Gastrocnemius medialis (tissue), 4 donors: ENCODE results near the gene GAS7. TPM values are rescaled to one million over a fixed set of nuclear protein-coding genes. Genes with fewer than 3 reads are reported as not detected.
A peak's percentile ranks its signal among the peaks of the same experiment; 100 is the strongest.

ENCODE experiments used
- ATAC-seq, 2 donors: fragments of 150-250 bp; one replicate each; pipeline ENCODE4 v1.9.1; 2016
- DNase-seq, 2 donors: peaks; one replicate each; pipeline ENCODE4 v3.0.0-alpha.2; 2019
- H3K27ac ChIP-seq, 4 donors: fragments of 200-600 bp; sonication (generic); 1 replicate in 1 of 4; 2 replicates in 3 of 4; pipeline ENCODE4 v1.5.1; 2016 to 2018; ENCODE audit warnings: mild to moderate bottlenecking in 2 of 4, moderate library complexity in 1 of 4
- H3K27me3 ChIP-seq, 3 donors: fragments of 200-600 bp; sonication (generic) in 2 of 3; 1 replicate in 1 of 3; 2 replicates in 2 of 3; pipeline versions ENCODE4 v1.5.1 to v1.6.0; 2016 to 2019; ENCODE audit warnings: mild to moderate bottlenecking in 1 of 3, moderate library complexity in 1 of 3
- H3K36me3 ChIP-seq, 2 donors: fragments of 200-600 bp; sonication (generic) in 1 of 2; one replicate each; pipeline ENCODE4 v1.5.1; 2017 to 2018
- H3K4me1 ChIP-seq, 2 donors: fragments of 200-600 bp; sonication (generic) in 1 of 2; one replicate each; pipeline ENCODE4 v1.5.1; 2016 to 2017; ENCODE audit warnings: mild to moderate bottlenecking in 2 of 2
- H3K4me3 ChIP-seq, 4 donors: fragments of 200-600 bp; sonication (generic) in 3 of 4; 1 replicate in 1 of 4; 2 replicates in 3 of 4; pipeline ENCODE4 v1.5.1; 2016 to 2019; ENCODE audit warnings: mild to moderate bottlenecking in 2 of 4
- H3K9me3 ChIP-seq, 3 donors: fragments of 200-600 bp; sonication (generic) in 2 of 3; 1 replicate in 1 of 3; 2 replicates in 2 of 3; pipeline ENCODE4 v1.5.1; 2016 to 2019
- POLR2A ChIP-seq, 2 donors: fragments of 450-650 bp; IDR thresholded peaks; one replicate each; pipeline ENCODE4 v1.6.1; 2017; ENCODE audit warnings: antibody characterized with exemption in 2 of 2, mild to moderate bottlenecking in 2 of 2, moderate library complexity in 2 of 2
- in situ Hi-C, 4 donors: fragments of 200-750 bp; cut with MboI; loops; one replicate each; pipeline versions ENCODE4 v1.15.0 to v1.8.0; 2017; ENCODE audit warnings: low sequenced_read_pairs in 4 of 4
- intact Hi-C: fragments of 100-400 bp; cut with DNase I; formaldehyde crosslinking; loops from one replicate; pipeline ENCODE4 v1.15.1; 2023; ENCODE audit warnings: low total_unique reads
- total RNA-seq, 4 donors: library from RNA; depleted of rRNA; stranded (reverse); fragments of >200 nt; gene quantifications; one replicate each; pipeline versions ENCODE4 v1.1.0 to v1.2.3, GENCODE V29; 2016
- TF ChIP-seq, protein P1 (sequence below), 5 experiments: fragments of 450-650 bp in 3 of 5; fragments of 200-600 bp in 2 of 5; sonication (generic) in 2 of 5; IDR thresholded peaks in 4 of 5; conservative IDR thresholded peaks in 1 of 5; 1 replicate in 4 of 5; 2 replicates in 1 of 5; pipeline ENCODE4 v1.5.1; 2016 to 2019; ENCODE audit warnings: antibody characterized with exemption in 5 of 5, mild to moderate bottlenecking in 3 of 5, moderate library complexity in 3 of 5

The GAS7 gene
- total RNA-seq, 4 donors from 2014 or later = 5.8 to 7.1 (median 6.1) TPM

DNA sequence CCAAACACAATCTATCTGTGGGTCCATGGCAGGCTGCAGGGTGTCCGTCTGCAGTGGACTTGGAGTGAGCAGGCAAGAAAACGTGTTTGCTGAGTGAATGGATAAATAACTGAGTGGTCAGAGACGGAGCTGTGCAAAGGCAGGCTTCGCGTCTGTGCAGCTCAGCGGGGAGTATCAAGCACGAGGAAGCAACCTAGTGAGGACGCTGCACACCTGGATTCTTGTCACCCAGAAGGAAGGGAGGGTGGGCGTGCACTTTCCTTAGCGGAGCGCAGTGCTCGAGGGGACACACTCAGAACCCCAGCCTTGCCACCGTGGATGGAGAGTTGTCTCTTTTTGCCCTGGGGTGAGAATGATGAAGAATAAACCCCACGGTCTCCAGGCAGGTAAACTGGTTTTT is 291.8 kb downstream of the GAS7 start:
- ATAC-seq = no peak
- Histone ChIP-seq H3K4me1 (no peaks in the 10 kb centered on the region), H3K9me3 (no peaks in the 10 kb centered on the region), H3K4me3 (no peak overlapping the region), H3K36me3 (no peaks in the 10 kb centered on the region), H3K27ac (no peak overlapping the region), H3K27me3 (peaks cover 0 to 7% (median 0%) of the 10 kb centered on the region in 3 donors)
- no peak for TF ChIP-seq POLR2A (IDR thresholded peaks at IDR 0.05)
- TF ChIP-seq, protein P1, sequence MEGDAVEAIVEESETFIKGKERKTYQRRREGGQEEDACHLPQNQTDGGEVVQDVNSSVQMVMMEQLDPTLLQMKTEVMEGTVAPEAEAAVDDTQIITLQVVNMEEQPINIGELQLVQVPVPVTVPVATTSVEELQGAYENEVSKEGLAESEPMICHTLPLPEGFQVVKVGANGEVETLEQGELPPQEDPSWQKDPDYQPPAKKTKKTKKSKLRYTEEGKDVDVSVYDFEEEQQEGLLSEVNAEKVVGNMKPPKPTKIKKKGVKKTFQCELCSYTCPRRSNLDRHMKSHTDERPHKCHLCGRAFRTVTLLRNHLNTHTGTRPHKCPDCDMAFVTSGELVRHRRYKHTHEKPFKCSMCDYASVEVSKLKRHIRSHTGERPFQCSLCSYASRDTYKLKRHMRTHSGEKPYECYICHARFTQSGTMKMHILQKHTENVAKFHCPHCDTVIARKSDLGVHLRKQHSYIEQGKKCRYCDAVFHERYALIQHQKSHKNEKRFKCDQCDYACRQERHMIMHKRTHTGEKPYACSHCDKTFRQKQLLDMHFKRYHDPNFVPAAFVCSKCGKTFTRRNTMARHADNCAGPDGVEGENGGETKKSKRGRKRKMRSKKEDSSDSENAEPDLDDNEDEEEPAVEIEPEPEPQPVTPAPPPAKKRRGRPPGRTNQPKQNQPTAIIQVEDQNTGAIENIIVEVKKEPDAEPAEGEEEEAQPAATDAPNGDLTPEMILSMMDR (IDR thresholded peaks at IDR 0.05 in 4 of 5, conservative IDR thresholded peaks at IDR 0.05 in 1 of 5) = no peak
- intact Hi-C loops = no loop called here
- DNase-seq = no peak
- in situ Hi-C loops = loop anchor here in 3 of 4 donors (25.0 kb wide), 3 partner anchors 94 to 706 kb away; partner anchors contain the start of gene GSG1L2 (in 1 of the 3)

DNA sequence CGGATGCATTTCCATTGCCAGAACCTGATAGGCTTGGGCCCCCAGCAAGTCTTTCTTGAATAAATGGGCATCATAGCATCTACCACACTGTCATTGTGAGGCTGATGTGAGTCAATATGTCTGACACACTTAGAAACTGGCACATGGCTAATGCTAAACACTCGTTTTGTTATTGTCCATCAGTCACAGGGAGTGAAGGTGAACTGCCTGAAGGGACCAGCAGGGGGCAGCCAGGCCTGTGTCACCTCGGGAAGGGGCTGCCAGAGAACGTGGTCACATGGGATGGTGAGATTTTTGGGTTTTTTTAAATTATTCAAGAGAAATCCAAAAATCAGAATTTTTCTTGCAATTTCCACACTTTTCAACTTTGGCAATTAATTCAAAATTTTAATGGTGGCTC is 292.5 kb downstream of the GAS7 start:
- no peak for TF ChIP-seq POLR2A (IDR thresholded peaks at IDR 0.05)
- TF ChIP-seq, protein P1 (IDR thresholded peaks at IDR 0.05 in 4 of 5, conservative IDR thresholded peaks at IDR 0.05 in 1 of 5) = peak in 2 of 5 experiments; percentile 18 to 23
- peaks cover 0 to 7% (median 0%) of the 10 kb centered on the region in 3 donors for H3K27me3 ChIP-seq
- H3K9me3 ChIP-seq = no peaks in the 10 kb centered on the region
- DNase-seq (no peak), ATAC-seq (no peak)
- no peak overlapping the region for H3K27ac ChIP-seq
- intact Hi-C loops (no loop called here), in situ Hi-C loops (loop anchor here in 3 of 4 donors (25.0 kb wide), 3 partner anchors 94 to 706 kb away; partner anchors contain the start of gene GSG1L2 (in 1 of the 3))
- H3K4me1 ChIP-seq = no peaks in the 10 kb centered on the region
- no peaks in the 10 kb centered on the region for H3K36me3 ChIP-seq
- no peak overlapping the region for H3K4me3 ChIP-seq

DNA sequence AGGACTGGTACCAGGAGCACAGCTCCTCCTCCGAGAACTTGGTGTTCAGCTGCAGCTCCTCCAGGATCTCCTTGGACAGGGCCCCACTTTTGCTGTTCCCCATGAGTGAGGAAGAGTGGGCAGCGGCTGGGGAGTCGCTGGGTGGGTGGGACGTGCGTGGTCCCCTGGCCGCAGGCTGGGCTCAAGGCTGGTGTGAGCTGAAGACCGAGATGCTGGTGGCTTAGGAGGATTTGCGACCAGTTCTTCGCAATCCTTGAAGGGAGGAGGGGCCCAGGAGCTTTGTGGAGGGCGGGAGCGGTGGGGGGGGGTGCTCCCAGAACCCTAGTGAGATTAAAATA is 293.4 kb downstream of the GAS7 start, which contains the start of gene RCVRN:
TSS of gene RCVRN (minus strand) at position 194 of the 338 bp plus-strand sequence. CDS start at position 103, 91 bp downstream.
- Histone ChIP-seq H3K27ac (no peak within 1 kb of the TSS), H3K36me3 (no peaks in the 10 kb centered on the region), H3K27me3 (peaks cover 0 to 7% (median 0%) of the 10 kb centered on the region in 3 donors), H3K4me1 (no peaks in the 10 kb centered on the region), H3K4me3 (no peak within 1 kb of the TSS), H3K9me3 (no peaks in the 10 kb centered on the region)
- TF ChIP-seq, protein P1 (IDR thresholded peaks at IDR 0.05 in 4 of 5, conservative IDR thresholded peaks at IDR 0.05 in 1 of 5) = no peak
- no peak for TF ChIP-seq POLR2A (IDR thresholded peaks at IDR 0.05)
- in situ Hi-C loops = loop anchor here in 3 of 4 donors (25.0 kb wide), 3 partner anchors 93 to 707 kb away; partner anchors contain the start of gene GSG1L2 (in 1 of the 3)
- intact Hi-C loops = no loop called here
- ATAC-seq (no peak), DNase-seq (no peak)

DNA sequence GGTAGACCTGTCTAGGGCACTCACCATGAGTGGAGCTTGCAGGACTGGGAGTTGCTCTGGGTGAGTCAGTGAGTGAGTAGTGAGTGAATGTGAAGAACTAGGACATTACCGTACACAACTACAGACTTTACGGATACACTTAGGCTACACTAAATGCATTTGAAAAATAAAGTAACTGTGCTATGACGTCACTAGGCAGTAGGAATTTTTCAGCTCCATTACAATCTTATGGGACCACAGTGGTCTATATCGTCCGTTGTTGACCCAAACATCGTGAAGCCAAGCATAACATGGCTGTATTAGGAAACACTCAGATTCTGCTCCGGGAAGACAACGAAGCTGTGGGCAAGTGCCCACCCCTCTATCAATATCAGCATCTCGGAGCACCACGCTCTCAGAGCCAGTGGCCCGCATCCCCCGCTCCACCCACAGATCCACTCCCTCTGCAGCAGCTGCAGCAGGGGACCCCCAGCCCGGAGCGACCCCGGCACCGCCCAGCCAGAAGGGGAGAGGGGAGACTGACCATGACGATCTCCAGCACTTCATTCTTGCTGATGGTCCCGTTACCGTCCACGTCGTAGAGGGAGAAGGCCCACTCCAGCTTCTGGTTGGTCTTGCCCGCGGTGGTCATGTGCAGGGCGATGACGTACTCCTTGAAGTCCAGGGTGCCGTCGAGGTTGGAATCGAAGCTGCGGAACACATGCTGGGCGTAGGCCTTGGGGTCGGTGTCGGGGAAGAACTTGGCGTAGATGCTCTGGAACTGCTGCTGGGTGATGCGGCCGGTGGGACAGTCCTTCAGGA is 293.9 kb downstream of the GAS7 start:
- Histone ChIP-seq H3K4me3 (no peak overlapping the region), H3K4me1 (no peaks in the 10 kb centered on the region), H3K27me3 (peaks cover 0 to 6% (median 0%) of the 10 kb centered on the region in 3 donors), H3K27ac (no peak overlapping the region), H3K9me3 (no peaks in the 10 kb centered on the region), H3K36me3 (no peaks in the 10 kb centered on the region)
- intact Hi-C loops (no loop called here), in situ Hi-C loops (loop anchor here in 3 of 4 donors (25.0 kb wide), 3 partner anchors 92 to 708 kb away; partner anchors contain the start of gene GSG1L2 (in 1 of the 3))
- ATAC-seq (no peak), DNase-seq (no peak)
- no peak for TF ChIP-seq POLR2A (IDR thresholded peaks at IDR 0.05)
- TF ChIP-seq, protein P1 (IDR thresholded peaks at IDR 0.05 in 4 of 5, conservative IDR thresholded peaks at IDR 0.05 in 1 of 5) = no peak
